Measurements from ENCODE around the gene GPR183.

The GPR183 gene

GRCh38 chr13:99264051-99264450 lies 43.1 kb downstream of the GPR183 start:
- H3K27ac ChIP-seq: no peak overlapping the region
- no peak for DNase-seq
- H3K36me3 ChIP-seq: peaks cover 0 to 13% (median 0%) of the 10 kb centered on the region in 3 donors
- intact Hi-C loops (cut with DNase I; ENCODE audit: low total_unique reads): no loop called here
- H3K4me3 ChIP-seq: no peak overlapping the region
- H3K9me3 ChIP-seq: no peaks in the 10 kb centered on the region
- H3K27me3 ChIP-seq: no peaks in the 10 kb centered on the region
- no peaks in the 10 kb centered on the region for H3K4me1 ChIP-seq
- no peak for TF ChIP-seq CTCF (IDR thresholded peaks at IDR 0.05)

GRCh38 chr13:99263126-99263785 lies 43.9 kb downstream of the GPR183 start:
- Histone ChIP-seq H3K27me3 (no peaks in the 10 kb centered on the region), H3K4me3 (no peak overlapping the region), H3K9me3 (no peaks in the 10 kb centered on the region), H3K36me3 (peaks cover 0 to 13% (median 0%) of the 10 kb centered on the region in 3 donors), H3K4me1 (no peaks in the 10 kb centered on the region), H3K27ac (no peak overlapping the region)
- TF ChIP-seq CTCF (IDR thresholded peaks at IDR 0.05): no peak
- no peak for DNase-seq
- intact Hi-C loops (cut with DNase I; ENCODE audit: low total_unique reads): no loop called here

- H3K36me3 ChIP-seq: peaks cover 0 to 7% (median 0%) of the 10 kb centered on the region in 3 donors
- peaks cover 0 to 11% (median 2%) of the 10 kb centered on the region in 4 donors for H3K4me1 ChIP-seq
- no peak overlapping the region for H3K4me3 ChIP-seq
- no peak for TF ChIP-seq CTCF (IDR thresholded peaks at IDR 0.05)
- H3K27ac ChIP-seq: no peak overlapping the region
- no peak for DNase-seq
- H3K27me3 ChIP-seq: no peaks in the 10 kb centered on the region
- H3K9me3 ChIP-seq: no peaks in the 10 kb centered on the region
- intact Hi-C loops (cut with DNase I; ENCODE audit: low total_unique reads): no loop called here
Observed at GRCh38 chr13:99261059-99261458, 46.1 kb downstream of the GPR183 start.

- no peak for DNase-seq
- Histone ChIP-seq H3K4me1 (peaks cover 0 to 13% (median 2%) of the 10 kb centered on the region in 4 donors), H3K27ac (no peak overlapping the region), H3K36me3 (peaks cover 0 to 9% (median 0%) of the 10 kb centered on the region in 3 donors), H3K9me3 (no peaks in the 10 kb centered on the region), H3K4me3 (no peak overlapping the region), H3K27me3 (no peaks in the 10 kb centered on the region)
- TF ChIP-seq CTCF (IDR thresholded peaks at IDR 0.05): no peak
- intact Hi-C loops (cut with DNase I; ENCODE audit: low total_unique reads): no loop called here
Observed at GRCh38 chr13:99260216-99260615, 47.0 kb downstream of the GPR183 start.

GRCh38 chr13:99258946-99259345 lies 48.3 kb downstream of the GPR183 start:
- Histone ChIP-seq H3K27ac (no peak overlapping the region), H3K9me3 (no peaks in the 10 kb centered on the region), H3K27me3 (no peaks in the 10 kb centered on the region), H3K4me1 (peaks cover 0 to 13% (median 2%) of the 10 kb centered on the region in 4 donors), H3K4me3 (no peak overlapping the region), H3K36me3 (peaks cover 0 to 12% (median 0%) of the 10 kb centered on the region in 3 donors)
- no peak for DNase-seq
- intact Hi-C loops (cut with DNase I; ENCODE audit: low total_unique reads): no loop called here
- TF ChIP-seq CTCF (IDR thresholded peaks at IDR 0.05): no peak
